NCI-H748 (cell line): ENCODE data around the gene UFD1.

Experiments
- DNase-seq: peaks from one replicate; lab custom pipeline; 2025; ENCODE audit not compliant: unreplicated experiment; lab: John Stamatoyannopoulos, UW

Gene UFD1

GRCh38 chr22:19400881-19401280 is 78.1 kb downstream of the UFD1 start:
- DNase-seq: no peak
